Forelimb muscle (tissue), 1 donor: Measurements from ENCODE around the gene ONECUT2. TPM values are rescaled to one million over a fixed set of nuclear protein-coding genes. Genes with fewer than 3 reads are reported as not detected.

Experiments used
- DNase-seq: peaks from one replicate; pipeline ENCODE4 v3.0.0-alpha.2; 2013; ENCODE audit warnings: low read depth
- polyA plus RNA-seq: library from polyadenylated mRNA; unstranded; fragments of 120-200 nt; gene quantifications from one replicate; pipeline ENCODE4 v1.2.1, GENCODE V29; 2013; ENCODE audit not compliant: insufficient read length

ONECUT2 gene
- polyA plus RNA-seq, 1 donor, result 0.04 TPM

DNA sequence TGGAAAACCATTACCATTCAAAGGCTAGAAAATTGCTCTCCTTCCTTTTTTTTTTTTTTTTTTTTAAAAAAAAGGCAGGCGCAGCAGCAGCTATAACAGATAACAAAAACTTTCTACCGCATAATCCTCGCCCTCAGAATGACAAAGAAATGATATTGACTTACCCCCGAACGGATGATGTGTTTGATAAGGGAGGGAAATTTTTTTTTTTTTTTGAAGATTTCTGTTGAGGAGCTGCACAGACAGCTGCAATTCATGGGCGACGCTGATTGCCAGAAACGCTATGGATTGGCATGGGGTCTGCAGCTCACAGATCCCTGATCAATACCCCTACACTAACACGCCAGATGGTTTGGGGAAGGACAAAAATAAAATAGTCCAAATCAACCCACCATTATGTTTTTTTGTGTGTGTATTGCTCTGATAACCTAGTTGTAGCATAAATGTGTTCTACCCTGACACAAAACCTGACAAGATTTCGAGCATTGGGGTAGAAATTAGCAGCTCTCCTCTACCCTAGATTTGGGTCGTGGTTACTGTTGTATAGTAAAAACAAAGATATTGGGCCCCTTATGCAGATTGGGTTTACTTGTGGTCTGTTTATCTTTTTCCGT is 3.6 kb upstream of the ONECUT2 start:
- no peak for DNase-seq

DNA sequence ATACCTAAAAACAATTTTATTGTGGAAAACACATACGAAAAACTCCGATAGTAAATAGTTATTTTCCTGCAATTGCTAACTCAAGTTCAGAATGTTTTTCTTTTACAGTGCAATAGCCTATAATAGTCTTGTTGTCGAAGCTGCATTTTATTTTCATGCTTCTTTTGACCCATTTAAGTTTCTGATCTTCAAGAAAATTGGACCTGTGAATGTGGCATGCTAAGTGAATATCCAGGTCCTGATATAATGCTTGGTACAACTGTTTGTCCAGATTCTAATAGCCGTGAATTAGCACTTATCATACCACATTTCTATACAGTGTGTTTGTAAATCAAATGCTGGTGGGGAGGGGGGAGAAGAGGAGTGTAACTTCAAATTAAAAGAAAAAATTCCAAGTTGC is 3.0 kb upstream of the ONECUT2 start:
- no peak for DNase-seq

DNA sequence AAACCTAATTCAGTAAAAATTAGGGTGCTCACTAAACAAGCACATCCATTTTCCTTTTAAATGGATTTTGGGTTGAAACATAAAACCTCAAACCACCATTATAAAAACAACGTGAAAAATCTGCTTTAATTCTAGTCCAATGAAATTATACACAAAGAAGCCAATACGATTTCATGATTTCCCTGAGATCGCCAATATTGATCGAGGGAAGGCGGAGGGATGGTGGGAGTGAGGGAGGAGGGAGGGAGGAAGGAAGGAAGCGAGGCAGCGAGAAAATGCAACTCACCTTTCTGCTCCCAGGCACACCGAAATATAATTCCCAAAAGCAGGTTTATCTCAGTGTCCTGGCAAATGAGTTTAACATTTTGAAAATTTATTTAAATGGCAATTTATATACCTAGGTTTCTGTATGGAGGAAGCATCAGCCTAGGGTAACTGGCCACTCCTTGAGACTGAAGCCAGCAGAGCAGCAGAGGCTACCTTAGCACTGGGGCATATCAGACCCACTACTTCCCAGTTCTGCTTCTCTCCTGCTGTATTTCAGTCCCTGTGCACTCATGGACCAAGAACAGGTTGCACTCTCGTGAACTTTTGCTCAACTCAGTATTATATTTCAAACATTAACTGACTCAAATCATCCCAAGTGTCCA is 2.3 kb upstream of the ONECUT2 start:
- no peak for DNase-seq

DNA sequence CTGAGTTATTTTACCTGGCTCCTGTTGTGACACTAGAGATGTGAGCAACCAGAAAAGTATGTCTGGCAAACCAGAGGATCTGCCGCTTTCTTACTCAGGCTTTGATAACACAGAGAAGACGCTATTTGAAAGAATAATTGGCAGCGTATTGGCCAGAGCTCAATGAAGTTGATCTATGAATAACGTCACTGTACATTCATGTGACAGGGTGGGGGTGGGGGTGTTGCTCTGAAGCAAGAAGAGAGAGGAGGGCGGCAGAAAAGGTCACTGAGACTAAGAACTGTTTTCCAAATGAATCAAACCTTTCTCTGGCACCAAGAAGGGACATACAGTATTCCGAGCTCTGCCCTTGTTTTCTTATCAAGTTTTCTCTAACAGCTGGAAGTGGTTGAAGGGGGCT is 1.7 kb upstream of the ONECUT2 start:
- no peak for DNase-seq

DNA sequence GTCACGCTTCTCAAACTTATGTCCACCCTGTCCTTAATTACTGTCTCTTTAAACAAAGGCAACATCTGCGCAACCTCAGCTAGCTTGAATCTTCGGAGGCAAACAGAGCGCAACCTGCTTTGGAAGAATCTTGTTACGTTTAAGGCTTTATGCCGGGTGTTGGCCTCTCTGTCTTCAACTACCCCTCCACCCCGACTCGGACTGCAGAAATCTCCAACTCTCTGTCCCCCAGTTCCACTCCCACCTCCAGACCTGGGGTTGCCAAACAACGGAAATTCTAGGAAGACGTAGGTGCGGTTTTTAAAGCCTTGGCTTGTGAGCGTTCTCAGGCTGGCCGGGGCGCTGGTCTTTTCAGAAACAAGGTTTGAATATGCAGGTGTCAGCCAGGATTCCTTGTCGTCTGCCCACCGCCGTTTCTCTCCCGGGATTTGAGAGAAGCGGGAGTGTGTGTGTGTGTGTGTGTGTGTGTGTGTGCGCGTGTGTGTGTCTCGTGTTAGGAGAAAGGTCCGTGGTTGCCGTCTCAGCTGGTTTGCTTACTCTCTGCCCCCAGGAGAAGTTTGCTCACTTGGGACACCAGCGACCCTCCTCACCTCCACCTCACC is 1.1 kb upstream of the ONECUT2 start:
- DNase-seq, result no peak

DNA sequence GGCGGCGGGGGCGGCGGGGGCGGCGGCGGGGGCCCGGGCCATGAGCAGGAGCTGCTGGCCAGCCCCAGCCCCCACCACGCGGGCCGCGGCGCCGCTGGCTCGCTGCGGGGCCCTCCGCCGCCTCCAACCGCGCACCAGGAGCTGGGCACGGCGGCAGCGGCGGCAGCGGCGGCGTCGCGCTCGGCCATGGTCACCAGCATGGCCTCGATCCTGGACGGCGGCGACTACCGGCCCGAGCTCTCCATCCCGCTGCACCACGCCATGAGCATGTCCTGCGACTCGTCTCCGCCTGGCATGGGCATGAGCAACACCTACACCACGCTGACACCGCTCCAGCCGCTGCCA is 644 bp downstream of the ONECUT2 start:
- DNase-seq, result no peak

DNA sequence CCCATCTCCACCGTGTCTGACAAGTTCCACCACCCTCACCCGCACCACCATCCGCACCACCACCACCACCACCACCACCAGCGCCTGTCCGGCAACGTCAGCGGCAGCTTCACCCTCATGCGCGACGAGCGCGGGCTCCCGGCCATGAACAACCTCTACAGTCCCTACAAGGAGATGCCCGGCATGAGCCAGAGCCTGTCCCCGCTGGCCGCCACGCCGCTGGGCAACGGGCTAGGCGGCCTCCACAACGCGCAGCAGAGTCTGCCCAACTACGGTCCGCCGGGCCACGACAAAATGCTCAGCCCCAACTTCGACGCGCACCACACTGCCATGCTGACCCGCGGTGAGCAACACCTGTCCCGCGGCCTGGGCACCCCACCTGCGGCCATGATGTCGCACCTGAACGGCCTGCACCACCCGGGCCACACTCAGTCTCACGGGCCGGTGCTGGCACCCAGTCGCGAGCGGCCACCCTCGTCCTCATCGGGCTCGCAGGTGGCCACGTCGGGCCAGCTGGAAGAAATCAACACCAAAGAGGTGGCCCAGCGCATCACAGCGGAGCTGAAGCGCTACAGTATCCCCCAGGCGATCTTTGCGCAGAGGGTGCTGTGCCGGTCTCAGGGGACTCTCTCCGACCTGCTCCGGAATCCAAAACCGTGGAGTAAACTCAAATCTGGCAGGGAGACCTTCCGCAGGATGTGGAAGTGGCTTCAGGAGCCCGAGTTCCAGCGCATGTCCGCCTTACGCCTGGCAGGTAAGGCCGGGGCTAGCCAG is 1.2 kb downstream of the ONECUT2 start:
- DNase-seq, result no peak

DNA sequence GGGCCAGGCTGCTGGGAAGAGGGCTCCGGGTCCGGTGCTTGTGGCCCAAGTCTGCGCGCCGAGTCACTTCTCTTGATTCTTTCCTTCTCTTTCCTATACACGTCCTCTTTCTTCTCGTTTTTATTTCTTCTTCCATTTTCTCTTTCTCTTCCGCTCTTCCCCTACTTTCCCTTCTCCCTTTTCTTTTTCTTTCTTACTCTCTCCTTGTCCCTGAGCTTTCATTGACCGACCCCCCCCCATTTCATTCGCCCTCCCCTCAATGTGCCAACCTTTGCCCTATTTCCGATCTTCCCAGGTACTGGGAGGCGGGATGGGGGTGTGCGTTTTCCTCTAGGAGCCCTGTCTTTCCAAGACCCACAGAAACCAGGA is 1.8 kb downstream of the ONECUT2 start:
- DNase-seq, result no peak

DNA sequence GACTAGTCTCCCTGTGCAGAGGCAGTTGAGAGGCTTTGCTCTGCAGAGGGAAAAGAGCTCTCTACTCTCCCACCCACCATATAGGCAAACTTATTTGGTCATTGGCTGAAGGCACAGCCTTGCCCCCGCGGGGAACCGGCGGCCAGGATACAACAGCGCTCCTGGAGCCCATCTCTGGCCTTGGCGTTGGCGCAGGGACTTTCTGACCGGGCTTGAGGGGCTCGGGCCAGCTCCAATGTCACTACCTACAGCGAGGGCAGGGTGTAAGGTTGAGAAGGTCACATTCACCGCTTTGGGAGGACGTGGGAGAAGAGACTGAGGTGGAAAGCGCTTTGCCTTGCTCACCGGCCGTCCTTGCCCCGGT is 2.2 kb downstream of the ONECUT2 start:
- DNase-seq, result no peak

DNA sequence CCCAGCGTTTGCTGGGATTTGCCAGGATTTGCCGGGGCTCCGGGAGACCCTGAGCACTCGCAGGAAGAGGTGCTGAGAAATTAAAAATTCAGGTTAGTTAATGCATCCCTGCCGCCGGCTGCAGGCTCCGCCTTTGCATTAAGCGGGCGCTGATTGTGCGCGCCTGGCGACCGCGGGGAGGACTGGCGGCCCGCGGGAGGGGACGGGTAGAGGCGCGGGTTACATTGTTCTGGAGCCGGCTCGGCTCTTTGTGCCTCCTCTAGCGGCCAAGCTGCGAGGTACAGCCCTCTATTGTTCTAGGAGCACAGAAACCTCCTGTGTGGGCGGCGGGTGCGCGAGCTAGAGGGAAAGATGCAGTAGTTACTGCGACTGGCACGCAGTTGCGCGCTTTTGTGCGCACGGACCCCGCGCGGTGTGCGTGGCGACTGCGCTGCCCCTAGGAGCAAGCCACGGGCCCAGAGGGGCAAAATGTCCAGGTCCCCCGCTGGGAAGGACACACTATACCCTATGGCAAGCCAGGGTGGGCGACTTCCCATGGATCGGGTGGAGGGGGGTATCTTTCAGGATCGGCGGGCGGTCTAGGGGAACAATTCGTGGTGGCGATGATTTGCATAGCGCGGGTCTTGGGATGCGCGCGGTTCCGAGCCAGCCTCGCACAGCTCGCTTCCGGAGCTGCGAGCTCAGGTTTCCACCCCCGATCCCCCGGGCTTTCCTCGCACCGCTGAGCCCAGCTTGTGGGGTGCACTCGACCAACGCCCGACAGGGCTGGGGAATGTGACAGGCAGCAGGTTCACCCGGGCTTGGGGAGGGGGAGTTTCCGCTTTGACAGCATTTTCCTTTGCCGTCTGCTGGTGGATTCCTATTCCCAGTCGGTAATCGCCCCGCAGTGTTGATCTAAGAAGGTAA is 2.8 kb downstream of the ONECUT2 start:
- no peak for DNase-seq

DNA sequence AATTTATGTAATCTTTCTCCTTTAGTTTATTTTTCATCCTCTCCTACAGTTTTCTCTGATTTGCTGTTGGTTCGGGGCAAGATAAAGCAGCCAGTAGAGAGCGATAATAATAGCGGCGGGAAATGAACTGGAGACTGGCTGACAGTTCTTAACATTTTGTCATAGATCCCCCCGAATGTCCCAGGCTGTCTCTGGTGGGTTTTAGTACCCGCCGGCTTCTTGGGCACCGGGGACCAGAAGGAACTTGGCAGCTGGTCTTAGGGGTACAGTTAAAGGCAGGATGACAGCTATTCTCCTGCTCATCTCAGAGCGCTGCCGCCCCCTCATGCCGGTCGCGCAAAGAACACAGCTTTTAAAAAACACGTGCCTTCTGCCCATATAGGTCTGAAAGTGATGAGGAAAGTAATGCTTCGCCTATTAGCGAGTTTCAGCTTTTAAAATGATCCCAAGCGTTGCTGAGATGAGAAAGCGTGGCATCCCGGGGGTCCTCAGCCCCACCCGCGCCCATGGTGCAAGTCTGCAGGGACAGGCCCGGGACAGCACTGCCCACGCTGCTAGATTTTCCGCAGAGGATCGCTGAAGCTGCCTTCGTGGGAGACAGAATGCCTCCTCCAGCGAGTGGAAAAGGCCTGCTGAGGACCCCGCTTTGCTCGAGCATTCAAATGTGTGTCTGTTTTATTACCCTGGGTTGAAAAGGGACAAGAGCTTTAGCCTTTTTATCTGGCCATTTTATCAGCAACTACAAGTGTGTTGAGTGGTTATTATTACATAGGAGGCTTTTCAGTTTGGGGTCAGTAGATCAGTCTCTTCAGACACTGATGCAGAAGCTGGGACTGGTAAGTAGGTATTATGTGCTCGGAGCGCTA is 3.8 kb downstream of the ONECUT2 start:
- DNase-seq, result no peak

DNA sequence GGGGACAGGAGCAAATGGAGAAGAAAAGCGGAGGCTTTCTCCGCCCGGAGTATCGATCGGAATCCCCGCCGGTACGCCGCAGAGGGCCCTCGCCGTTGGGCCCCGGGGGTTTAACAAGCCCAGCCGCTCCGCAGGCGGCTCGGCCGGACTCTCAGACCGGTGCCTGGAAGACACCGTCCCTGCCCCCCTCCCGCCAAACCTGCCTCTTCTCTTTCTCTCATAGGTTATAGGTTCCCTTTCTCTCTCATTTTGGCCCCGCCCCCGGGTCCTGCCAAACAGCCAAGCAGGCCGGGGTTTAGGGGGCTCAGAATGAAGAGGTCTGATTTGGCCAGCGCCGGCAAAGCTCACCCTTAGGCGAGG is 4.4 kb downstream of the ONECUT2 start:
- no peak for DNase-seq

DNA sequence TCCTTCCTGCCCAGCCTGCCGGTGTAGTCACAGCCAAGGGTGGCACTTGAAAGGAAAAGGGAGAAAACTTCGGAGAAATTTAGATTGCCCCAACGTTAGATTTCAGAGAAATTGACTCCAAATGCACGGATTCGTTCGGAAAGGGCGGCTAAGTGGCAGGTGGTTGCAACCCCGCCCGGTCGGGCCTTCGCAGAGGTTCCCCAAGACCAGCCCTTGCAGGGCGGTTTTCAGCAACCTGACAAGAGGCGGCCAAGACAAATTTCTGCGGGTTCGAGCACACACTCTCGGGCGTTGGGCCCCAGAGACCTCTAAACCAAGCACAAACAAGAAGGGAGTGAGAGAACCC is 4.8 kb downstream of the ONECUT2 start:
- DNase-seq, result no peak

DNA sequence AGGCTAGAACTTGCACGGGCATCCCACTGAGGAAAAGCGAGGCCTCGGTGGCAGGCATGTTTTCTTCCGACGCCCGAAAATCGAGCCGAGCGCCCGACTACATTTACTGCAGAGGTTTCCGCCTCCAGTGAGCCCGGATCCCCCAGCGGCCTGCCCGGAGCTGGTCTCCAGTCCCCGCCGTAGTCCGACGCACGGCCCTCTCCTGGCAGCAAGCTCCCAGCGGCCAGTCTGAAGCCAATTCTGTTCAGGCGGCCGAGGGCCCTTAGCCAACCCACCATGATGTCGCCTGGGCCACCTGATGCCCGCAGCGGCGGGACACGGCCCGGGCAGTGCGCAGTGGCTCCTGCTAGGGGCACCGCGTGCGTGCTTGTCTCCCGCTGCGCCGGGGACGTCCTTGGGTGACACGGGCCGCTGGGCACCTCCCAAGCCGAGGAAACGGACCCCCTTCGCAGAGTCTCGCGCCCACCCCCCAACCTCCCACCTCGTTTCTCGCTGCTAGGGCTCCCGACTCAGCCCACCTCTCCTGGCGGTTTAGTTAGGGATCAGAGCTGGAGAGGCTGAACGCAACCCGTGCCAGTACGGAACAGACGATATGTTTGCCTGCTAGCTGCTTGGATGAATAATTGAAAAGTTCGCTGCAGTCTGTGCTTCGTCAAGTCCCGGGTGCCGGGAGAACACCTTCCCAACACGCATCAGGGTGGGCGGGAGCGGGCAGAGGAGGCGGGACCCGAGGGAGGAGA is 5.3 kb downstream of the ONECUT2 start:
- no peak for DNase-seq

DNA sequence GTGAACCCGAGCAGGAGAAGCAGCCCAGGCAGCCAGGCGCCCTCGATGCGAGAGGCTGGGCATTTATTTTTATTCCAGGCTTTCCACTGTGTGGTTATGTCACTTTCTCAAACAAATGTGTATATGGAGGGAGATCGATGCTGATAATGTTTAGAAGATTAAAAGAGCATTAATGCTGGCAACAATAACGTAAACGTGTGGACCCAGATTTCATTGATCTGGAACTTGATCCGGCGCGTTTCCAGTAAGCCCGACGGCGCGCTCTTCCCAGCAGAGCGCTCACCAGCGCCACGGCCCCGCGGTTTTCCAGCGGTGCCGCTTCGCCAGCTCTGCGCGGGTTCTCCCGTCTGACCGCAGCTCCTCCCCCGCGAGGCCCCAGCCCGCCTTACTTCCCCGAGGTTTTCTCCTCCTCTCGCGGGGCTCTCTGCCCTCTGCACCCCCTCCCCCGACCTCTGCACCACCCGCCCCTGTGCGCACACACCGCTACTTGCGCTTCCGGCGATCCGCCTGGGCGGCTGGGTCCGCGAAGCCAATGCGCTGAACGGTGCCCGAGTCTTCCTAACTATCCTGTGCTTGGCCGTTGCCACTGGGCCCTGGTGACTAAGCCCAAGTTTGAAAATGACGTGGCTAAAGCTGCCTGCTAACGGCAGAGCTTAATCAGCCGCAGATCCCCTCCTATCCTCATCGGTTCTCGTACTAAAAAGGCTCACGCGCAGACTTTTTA is 6.1 kb downstream of the ONECUT2 start:
- DNase-seq, result no peak

DNA sequence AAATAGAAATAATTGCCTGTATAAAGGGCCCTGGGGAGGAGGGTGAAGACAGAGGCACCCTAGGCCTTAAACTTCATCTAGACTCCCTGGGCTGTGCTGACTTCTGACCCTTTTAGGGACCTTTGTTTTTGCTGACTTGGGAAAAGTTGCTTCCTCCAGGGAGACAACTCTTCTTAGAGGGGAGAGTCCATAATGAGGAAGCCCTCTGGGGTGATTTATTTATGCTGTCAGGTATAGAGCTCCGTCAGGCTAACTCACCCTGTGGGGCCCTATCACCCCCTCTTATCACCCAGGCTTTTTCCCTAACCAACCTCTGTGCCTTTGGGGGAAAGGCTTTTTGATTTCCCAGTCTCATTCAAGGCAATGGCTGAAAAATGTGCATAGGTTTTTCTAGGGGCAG is 8.1 kb downstream of the ONECUT2 start:
- DNase-seq, result no peak

DNA sequence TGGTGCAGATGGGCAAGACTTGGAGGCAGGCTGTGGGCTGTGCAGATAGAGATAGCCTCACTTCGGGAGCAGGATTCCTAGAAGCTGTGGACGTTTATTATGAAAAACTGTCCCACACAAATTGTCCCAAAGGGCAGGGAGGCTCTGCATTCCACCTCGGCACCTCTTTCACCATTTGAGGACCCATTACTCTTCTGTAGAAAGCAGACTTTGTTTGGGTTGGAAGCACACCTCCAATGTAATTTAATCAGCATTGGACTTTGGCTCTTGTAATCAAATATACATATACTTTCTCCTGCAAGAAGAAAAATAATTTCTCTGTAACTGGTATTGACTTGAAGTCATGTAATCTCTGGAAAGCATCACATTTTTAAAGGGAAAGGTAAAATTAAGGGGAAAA is 8.5 kb downstream of the ONECUT2 start:
- no peak for DNase-seq

DNA sequence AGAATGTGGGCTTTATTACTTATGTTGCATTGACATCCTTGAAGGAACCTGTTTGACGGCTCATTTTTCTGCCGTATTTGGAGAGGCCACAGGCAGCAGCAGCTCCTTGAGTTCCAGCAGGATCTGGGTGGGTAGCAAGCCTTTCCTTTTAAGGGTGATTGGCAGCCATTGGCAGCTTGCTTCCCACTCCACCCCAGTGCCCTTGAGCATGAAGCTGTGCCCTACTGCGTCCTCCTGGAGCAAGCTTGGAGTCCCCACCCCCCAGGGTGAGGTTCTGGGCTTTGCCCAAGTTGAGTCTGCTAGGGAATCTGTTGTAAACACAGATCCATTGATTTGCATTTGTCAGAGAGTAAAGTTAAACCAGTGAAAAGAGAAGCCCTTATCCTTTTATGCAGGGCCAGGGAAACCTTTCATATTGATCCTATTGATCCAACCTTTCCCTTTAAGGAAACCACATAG is 9.2 kb downstream of the ONECUT2 start:
- no peak for DNase-seq

DNA sequence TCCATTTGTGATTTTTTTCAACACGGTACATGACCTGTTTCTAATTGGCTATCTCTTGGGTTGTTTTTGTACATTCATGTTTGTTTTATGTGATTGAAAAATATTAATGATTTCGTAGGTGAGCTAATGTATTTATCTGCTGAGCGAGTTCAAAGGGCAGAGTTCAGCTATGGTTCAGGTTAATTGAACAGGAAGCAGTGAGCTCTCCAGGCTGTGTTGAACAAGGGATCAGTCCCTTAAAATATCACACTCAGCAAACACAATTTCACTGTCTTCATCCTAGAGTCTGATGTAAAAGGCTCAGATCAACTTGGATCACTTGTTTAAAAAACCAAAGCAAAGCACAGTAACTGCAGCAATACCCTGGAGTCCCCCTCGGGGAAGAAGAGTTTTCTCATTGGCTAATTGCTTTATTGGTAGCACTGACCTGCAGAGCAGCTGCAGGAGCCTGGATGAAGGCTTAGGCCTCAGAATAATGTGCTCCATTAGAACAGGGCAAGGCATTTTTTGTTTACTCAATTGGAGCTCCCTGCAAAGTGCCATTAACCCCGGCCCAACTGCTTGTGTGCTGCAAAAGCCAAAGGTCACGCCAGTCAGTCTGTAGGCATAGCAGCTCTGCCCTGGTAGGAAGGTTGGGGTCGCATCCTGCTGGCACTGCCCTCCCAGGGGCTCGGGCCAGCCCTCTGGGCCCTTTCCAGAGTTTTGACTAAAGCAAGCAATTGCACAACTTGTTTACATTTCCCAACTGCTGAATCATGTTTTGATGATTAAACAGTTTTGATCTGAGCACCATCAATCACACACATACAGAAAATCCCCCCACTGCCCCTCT is 10.5 kb downstream of the ONECUT2 start:
- no peak for DNase-seq
